ENCODE results near the gene ZNF281.
"Not testable (repeated sequence)": the region's sequence is repeated elsewhere in the genome, so short reads cannot be mapped to it uniquely, and the experiment has no call there.

The ZNF281 gene, protein sequence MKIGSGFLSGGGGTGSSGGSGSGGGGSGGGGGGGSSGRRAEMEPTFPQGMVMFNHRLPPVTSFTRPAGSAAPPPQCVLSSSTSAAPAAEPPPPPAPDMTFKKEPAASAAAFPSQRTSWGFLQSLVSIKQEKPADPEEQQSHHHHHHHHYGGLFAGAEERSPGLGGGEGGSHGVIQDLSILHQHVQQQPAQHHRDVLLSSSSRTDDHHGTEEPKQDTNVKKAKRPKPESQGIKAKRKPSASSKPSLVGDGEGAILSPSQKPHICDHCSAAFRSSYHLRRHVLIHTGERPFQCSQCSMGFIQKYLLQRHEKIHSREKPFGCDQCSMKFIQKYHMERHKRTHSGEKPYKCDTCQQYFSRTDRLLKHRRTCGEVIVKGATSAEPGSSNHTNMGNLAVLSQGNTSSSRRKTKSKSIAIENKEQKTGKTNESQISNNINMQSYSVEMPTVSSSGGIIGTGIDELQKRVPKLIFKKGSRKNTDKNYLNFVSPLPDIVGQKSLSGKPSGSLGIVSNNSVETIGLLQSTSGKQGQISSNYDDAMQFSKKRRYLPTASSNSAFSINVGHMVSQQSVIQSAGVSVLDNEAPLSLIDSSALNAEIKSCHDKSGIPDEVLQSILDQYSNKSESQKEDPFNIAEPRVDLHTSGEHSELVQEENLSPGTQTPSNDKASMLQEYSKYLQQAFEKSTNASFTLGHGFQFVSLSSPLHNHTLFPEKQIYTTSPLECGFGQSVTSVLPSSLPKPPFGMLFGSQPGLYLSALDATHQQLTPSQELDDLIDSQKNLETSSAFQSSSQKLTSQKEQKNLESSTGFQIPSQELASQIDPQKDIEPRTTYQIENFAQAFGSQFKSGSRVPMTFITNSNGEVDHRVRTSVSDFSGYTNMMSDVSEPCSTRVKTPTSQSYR

DNA sequence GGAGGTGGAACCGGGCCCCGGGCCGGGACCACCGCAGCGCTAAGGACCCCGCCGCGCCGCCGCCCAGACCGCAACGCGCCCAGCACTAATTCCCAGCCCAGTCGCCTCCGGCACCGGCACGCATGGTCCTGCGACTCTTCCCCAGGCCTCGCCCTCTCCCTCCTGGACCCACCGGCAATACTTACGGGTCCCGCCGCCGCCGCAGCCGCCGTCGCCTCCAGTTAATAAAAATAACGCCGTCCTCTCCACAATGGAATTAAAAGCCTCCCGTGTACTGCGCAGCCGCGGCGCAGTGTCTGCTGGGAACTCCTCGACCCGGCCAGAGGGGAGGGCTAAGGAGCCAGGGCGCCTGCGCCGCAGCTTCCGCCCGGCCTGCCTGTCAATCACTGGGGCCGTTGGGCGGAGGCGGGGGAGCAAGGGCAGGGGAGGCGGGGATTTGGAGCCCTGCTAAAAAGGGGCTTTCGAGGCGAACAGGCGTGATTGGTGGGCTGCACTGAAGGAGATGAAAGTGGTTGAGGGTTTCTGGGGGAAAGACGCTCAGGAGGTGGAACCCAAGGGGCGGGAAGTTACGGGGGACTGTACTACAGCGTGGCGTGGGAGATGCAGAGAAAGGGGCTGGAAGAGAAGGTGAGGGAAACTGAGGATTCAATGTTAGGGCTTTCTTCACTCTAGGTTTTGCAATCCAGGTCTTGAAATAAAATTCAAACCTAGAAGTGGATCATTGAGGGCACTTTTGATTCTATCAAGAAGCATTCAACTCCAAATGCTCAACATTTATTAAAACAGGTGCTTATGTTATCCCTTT lies at the start of gene ZNF281:
TSS of gene ZNF281 (minus strand) at position 276 of the 805 bp plus-strand sequence. CDS start 331 bp downstream, outside the sequence.
- peak; percentile 89 to 98 (median 95) for DNase-seq

DNA sequence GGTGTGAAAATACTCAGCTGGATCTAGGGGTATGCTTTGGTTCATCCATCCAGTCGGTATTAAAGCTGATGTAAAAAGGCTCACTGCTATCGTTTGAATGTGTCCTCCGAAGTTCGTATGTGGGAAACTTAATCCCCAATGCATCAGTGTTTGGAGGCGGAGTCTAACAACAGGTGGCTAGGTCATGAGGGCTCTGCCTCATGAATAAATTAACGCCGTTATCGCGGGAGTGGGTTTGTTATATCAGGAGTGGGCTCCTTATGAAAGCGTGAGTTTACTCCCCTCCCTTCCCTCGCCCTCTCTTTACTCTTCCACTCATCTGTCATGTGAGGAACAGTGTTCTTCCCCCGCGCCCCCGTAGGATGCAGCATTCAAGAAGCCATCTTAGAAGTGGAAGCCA lies 48.9 kb upstream of the ZNF281 start:
- no peak for DNase-seq

DNA sequence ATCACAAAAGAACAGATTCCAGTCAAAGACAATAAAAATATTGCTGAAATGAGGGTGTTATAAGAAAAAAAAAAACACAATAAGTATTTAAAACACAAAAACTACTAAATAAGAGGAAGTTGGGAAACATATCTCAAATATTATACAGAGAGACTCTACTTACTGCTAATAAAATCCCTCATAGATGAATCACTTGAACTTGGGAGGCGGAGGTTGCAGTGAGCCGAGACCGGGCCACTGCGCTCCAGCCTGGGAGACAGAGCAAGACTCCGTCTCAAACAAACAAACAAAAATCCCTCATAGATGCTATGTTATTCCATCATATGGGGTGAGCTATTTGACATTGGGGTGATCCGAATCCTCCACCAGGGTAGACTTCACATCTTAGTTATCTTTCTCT lies 48.0 kb upstream of the ZNF281 start:
- DNase-seq = no peak

DNA sequence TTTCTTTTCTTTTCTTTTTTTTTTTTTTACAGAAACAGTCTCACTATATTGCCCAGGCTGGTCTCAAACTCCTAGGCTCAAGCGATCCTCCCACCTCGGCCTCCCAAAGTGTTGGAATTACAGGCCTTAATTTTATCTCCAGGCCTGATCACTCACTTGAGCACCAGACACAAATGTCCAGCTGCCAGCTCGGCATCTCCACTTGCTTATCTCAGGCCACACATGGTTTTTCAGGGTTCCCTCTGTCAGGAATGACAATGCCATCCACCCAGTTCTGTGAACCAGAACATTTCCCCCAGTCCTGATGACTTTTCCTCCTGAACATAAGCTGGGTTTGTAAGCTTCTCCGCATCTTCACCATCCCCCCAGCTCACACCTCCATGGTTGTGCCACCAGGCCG lies 44.6 kb upstream of the ZNF281 start:
- no peak for DNase-seq

DNA sequence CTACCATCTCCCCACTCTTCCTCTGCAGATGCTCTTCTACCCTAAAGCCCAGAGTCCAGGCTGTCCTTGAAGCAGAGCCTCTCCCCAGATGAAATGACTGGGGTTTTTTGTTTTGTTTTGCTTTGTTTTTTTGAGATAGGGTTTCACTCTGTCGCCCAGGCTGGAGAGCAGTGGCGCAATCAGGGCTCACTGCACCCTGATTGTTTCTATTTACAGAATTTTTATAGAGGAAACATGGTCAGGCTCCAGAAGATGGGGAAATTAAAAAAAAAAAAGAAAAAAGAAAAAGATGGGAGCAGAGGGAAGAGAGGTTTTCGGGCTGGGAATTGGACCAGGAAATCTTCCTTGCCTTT lies 43.7 kb upstream of the ZNF281 start:
- no peak for DNase-seq

DNA sequence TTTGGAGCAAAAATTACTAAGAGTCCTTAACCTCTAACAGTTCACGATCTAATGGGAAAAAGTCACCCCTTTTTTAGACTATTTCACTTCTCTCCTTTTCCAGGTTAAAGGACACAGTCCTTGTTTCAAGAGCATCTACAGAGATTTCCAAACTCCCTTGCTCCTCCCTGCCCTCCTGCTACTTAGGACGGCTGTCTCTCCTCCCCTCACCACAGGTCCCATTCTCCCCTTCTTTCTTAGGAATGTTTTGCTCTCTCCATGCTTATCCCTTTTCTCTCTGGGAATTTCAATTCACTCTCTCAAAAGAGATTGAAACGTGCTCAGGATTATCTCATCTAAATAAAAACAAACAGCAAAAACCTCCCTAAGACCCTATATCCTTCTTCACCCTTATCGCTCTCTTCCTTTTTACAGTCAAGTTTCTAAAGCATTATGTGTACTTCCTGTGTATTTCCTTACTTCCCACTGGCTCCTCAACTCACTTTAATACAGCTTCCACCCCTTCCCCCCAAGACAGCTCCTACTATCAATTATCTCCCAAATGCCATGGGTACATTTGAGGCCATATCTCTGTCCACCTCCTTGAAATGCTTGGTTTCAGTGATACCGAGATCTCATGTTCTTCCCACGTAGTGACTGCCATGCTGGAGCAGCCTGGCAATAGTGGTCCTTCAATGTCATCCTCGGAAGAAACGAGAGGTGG lies 43.2 kb upstream of the ZNF281 start:
- DNase-seq = no peak

DNA sequence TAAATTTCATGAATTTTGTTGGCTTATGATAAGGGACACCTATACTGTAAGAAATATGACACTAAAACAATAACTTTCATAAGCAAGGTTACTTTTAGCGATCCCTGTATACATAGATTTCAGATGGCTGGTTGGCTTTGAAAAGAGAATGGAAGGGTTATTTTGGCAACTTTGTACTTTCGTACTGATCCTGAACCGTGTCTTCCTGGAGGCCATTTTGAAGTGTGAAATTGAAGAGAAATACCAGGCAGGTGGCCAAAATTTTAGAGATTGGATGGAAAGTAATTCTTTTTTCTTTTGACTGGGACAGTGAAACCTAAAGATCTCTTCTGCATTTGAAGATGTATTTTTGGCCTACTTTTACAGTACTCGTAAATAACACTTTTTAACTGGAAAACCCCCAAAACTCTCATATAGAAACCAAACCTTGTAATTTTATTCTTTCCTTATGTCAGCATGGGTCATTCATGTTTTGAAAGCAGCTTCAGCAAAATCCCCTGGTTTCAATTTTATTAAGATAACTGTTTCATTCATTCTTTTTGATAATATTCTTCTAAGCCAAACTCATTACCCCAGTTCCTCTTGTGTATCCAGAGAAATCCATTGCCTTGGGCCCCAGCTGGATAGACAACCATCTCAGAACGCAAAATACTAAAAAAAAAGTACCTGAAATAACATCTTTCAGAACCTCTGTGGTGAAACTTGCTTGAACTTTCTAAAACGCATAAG lies 38.4 kb upstream of the ZNF281 start:
- DNase-seq = no peak

DNA sequence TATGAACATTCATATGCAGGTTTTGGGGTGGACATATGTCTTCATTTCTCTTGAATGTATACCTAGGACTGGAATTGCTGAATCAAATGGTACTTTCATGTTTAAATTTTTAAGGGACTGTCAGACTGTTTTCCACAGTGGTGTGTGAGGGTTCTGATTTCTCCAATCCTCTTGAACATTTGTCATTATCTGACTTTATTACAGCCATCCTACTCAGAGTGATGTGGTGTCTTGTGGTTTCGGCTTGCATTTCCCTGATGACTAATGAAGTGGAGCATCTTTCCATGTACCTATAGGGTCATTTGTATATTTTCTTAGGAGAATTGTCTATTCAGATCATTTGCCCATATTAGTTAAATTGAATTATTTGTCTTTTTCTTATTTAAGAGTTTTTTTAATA lies 35.4 kb upstream of the ZNF281 start:
- no peak for DNase-seq

DNA sequence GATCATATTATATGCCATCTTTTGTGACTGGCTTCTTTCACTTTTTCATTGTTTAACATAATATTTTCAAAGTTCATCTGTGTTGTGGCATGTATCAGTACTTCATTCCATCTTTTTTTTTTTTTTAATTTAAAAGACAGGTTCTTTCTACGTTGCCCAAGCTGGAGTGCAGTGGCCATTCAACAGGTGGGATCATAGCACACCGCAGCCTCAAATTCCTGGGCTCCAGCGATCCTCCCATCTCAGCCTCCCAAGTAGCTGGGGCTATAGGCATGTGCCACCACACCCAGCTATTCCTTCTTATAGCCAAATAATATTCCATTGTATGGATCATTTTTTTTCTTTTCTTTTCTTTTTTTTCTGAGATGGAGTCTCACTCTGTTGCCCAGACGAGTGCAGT lies 34.6 kb upstream of the ZNF281 start:
- no peak for DNase-seq

DNA sequence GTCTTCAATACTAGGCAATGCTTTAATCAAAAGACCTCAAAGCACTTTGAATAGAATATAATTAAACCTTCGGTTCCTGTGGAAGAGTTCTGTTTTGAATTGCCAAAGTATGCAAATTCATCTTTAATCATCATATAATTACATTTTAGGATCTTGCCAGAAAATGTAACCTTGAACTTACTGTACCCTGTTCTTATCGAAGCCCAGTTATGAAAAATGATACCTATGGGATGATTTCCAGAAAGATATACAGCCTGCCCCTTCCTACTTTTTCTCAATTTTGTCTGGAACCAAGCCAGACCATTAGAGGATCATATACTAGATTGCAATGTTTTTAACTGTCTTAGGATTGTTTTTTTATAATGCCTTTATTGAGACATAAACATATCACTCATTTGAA lies 34.0 kb upstream of the ZNF281 start:
- DNase-seq = no peak

DNA sequence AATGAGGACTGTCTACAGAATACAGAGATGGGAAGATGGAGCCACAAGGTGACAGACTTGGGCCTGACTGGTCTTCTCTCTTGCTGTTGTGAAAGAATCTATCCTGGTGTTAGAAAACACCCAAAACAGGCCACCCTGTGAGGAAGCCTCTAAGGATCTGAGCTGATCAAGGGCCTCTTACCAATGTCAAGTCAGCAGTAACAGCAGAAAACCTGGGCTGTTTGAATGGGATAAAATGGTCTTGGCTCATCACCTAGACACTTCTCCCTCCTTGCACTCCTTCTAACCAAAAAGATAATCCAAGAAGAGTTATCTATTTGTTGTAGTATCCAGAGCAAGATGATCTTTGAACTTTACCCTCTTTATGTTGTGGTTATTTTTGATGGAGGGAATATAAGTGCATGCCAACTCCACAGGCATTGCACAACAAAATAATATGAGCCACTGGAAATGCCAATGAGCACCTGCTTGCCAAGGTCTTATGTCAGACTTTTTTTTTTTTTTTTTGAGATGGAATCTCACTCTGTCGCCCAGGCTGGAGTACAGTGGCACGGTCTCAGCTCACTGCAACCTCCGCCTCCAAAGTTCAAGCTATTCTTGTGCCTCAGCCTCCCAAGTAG lies 32.8 kb upstream of the ZNF281 start:
- DNase-seq = no peak

DNA sequence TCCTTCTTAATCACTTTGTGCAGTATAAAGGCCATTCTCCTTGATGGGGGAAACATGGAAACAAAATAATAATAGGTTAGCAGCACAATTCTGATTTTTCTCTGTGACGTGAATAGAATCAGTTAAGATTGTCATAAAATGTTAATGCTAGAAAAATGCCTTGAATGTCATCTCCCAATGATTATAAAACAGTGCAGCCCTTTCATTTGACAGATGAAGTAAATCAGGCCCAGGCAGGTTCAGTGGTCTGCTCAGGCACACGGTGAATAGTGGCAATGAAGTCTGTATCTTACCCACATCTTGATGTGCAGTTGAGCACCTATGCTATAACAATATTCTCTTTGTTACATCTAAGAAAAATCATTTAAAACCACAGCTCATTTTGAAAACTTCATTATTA lies 32.2 kb upstream of the ZNF281 start:
- DNase-seq = no peak

DNA sequence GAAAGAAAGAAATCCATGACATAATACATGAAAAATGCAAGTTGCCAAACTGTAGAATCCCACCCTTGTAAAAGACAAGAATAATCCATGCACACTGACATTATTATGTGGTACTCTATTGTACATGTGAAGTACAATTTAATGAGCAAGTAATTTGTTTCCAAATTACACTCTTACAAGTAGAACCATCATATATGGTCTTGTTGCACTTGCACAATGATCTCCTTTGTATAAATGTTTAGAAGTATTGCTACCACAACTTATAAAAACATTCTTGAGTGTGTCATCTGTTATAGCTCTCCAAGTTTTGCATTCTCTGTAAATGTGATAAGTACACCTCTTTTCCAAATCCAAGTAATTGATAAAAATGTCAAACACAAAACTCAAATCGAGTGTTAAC lies 29.1 kb upstream of the ZNF281 start:
- DNase-seq = no peak

DNA sequence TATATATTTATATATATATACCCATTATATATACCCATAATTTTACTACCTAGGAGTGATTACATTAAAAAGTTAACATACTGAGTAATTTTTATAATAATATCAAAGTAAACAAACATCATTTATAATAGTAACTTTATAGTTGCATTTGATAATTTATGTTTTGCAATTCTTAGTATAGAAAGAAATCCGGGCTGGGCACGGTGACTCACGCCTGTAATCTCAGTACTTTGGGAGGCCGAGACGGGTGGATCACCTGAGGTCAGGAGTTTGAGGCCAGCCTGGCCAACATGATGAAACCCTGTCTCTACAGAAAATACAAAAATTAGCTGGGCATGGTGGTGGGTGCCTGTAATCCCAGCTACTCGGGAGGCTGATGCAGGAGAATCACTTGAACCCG lies 28.6 kb upstream of the ZNF281 start:
- not testable (repeated sequence) for DNase-seq

DNA sequence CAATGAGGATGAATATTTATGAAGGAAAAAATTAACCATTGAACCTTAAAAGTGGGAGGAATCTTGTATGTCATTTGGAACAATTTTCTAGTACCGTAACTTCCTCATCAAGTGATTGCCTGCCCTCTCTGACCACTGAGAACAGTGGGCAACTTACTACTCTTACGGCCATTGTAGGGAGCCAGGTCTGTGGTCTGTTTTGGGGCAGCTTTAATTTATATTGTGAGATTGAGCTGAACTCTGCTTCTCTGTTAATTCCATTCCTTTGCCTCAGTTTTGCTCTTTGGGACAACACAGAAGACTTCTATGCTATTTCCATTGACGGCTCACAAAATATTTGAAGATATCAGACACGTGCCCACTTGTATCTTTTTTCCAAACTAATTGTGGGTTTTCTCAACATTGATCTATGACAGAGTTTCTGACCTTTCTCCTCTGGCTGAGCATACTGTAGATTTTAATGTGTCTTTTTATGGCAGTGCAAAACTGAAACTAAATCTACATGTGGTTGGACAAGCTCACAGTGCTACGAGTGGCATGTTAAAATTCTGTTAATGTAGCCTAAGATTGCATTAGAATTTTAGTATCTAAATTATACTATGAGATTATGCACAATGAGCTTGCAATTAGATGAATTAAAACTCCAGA lies 27.8 kb upstream of the ZNF281 start:
- DNase-seq = no peak

DNA sequence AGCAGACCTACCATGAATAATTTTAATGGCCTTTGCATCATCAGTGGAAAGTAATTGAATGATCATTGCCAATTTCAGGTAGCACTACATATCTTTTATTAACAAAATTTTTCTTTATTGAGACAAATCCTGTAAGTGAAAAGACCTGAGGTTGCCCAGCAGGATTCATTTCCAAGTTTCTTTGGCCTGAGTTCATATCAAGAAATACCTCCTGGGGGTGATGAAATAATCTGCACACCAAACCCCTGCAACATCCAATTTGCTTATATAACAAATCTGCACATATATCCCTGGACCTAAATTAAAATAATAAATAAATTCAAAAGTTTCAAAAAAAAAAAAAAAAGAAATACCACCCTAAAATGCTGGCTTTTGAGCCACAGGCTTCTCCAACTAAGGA lies 27.3 kb upstream of the ZNF281 start:
- no peak for DNase-seq

DNA sequence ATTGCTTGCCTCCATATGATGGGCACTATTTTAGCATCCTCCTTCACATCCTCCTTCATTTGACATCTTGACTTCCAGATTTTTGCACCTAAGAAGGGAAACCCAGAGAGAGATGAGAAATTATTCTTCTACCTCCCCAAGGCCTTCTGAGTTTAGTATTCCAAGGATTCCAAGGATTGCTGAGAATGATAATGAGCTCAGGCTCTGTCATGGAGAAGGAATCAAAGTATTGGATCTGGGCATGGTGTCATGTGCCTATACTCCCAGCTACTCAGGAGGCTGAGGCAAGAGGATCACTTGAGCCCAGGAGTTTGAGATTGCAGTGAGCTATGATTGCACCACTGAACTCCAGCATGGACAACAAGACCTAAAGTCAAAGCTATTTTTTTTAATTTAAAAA lies 26.6 kb upstream of the ZNF281 start:
- DNase-seq = no peak

DNA sequence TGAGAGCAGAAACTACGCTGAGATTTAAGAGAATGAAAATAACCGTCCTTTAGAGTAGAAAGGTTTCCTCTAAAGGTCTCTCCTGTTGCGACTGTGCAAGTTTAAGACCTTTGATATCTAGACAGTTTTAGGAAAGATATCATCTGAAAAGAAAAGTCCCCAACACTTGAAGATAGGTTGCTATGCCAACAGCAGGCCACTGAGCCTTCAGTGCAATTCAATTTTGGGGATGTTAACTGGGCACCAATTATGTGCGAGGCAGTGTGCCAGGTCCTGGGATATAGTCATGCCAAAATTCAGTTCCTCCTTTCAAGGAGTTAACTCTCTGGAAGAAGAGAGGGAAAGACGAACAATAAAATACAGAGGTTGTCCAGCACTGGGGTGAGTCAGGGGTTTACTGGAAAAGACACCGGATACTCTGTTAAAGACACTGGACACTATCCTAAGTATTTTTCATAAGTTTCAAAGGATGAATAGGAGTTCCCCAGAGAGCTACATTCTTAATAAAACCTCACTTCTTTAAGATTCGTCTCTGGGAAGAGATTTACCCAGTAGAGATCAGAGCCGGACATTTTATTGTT lies 25.5 kb upstream of the ZNF281 start:
- DNase-seq = no peak

DNA sequence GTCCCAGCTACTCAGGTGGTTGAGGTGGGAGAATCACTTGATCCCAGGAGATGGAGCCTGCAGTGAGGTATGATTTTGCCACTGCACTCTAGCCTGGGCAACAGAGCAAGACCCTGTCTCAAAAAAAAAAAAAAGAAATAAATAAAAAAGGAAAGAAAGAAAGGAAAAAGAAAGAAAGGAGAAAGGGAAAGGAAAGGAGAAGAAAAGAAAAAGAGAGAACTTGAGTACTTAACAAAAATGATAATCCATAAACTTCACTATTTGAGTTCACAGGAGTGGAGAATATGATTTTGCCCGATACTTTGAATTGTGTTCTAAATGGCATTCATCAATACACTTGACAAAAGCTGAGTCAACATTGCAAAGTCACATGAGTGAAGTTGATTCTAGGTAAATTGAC lies 23.8 kb upstream of the ZNF281 start:
- DNase-seq = no peak

DNA sequence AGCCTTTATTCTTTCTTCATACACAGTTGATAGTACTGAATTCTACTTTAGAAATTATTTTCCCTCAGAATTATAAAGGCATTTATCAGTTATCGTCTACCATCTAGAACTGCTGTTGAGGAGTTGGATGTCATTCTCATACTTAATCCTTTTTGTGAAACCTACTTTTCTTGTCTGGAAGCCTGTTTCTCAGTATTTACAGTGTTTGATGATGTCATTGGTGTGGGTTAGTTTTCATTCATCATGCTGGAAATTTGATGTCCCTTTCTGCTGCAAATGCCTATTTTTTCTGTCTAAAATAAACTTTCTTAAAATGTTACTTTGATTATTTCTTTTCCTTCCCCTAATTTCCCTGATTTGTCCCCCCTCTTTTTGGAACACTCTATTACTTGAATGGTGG lies 22.8 kb upstream of the ZNF281 start:
- DNase-seq = no peak
